Measurements from ENCODE around the gene NRSN2.

- TF ChIP-seq POLR2A (IDR thresholded peaks at IDR 0.05) (no peak), CTCF (IDR thresholded peaks at IDR 0.05) (peak; percentile 27 to 84 (median 76))
Observed at GRCh38 chr20:362271-363254, 15.7 kb downstream of the NRSN2 start.

All from body of pancreas (tissue), 4 donors.